ENCODE results near the gene MRPS6.

The MRPS6 gene

GRCh38 chr21:34083357-34083756 is 10.0 kb downstream of the MRPS6 start:
- no peaks in the 10 kb centered on the region for H3K27me3 ChIP-seq (ENCODE audit: control insufficient read depth, insufficient read depth, low read length)
- H3K36me3 ChIP-seq (ENCODE audit: control insufficient read depth, insufficient read depth, low read length) = peaks cover 38% of the 10 kb centered on the region
- no peaks in the 10 kb centered on the region for H3K9me3 ChIP-seq (ENCODE audit: control insufficient read depth, insufficient read depth, low read length)
- no peak overlapping the region for H3K27ac ChIP-seq (ENCODE audit: low read depth, low read length)
- peaks cover 54% of the 10 kb centered on the region for H3K4me1 ChIP-seq (ENCODE audit: control insufficient read depth, insufficient read depth, low read length)
- no peak overlapping the region for H3K4me3 ChIP-seq (ENCODE audit: low read depth, low read length)
- no peak overlapping the region for H3K9ac ChIP-seq (ENCODE audit: low read depth, low read length)

- Histone ChIP-seq H3K4me1 (ENCODE audit: control insufficient read depth, insufficient read depth, low read length) (peaks cover 54% of the 10 kb centered on the region), H3K9ac (ENCODE audit: low read depth, low read length) (no peak overlapping the region), H3K36me3 (ENCODE audit: control insufficient read depth, insufficient read depth, low read length) (peaks cover 25% of the 10 kb centered on the region; the same call in 1 of the 2 replicates), H3K9me3 (ENCODE audit: control insufficient read depth, insufficient read depth, low read length) (no peaks in the 10 kb centered on the region), H3K27me3 (ENCODE audit: control insufficient read depth, insufficient read depth, low read length) (no peaks in the 10 kb centered on the region), H3K4me3 (ENCODE audit: low read depth, low read length) (no peak overlapping the region), H3K27ac (ENCODE audit: low read depth, low read length) (no peak overlapping the region)
Measured at GRCh38 chr21:34085129-34085528, 11.8 kb downstream of the MRPS6 start.

GRCh38 chr21:34086887-34087306 is 13.5 kb downstream of the MRPS6 start:
- Histone ChIP-seq H3K27me3 (ENCODE audit: control insufficient read depth, insufficient read depth, low read length) (no peaks in the 10 kb centered on the region), H3K36me3 (ENCODE audit: control insufficient read depth, insufficient read depth, low read length) (peaks cover 12% of the 10 kb centered on the region; the same call in 1 of the 2 replicates), H3K4me1 (ENCODE audit: control insufficient read depth, insufficient read depth, low read length) (peaks cover 53% of the 10 kb centered on the region), H3K9ac (ENCODE audit: low read depth, low read length) (no peak overlapping the region), H3K4me3 (ENCODE audit: low read depth, low read length) (no peak overlapping the region), H3K9me3 (ENCODE audit: control insufficient read depth, insufficient read depth, low read length) (no peaks in the 10 kb centered on the region), H3K27ac (ENCODE audit: low read depth, low read length) (no peak overlapping the region)

- Histone ChIP-seq H3K9ac (ENCODE audit: low read depth, low read length) (no peak overlapping the region), H3K9me3 (ENCODE audit: control insufficient read depth, insufficient read depth, low read length) (no peaks in the 10 kb centered on the region), H3K36me3 (ENCODE audit: control insufficient read depth, insufficient read depth, low read length) (no peaks in the 10 kb centered on the region), H3K4me1 (ENCODE audit: control insufficient read depth, insufficient read depth, low read length) (peaks cover 50% of the 10 kb centered on the region), H3K4me3 (ENCODE audit: low read depth, low read length) (no peak overlapping the region), H3K27me3 (ENCODE audit: control insufficient read depth, insufficient read depth, low read length) (no peaks in the 10 kb centered on the region), H3K27ac (ENCODE audit: low read depth, low read length) (no peak overlapping the region)
Measured at GRCh38 chr21:34088752-34089151, 15.4 kb downstream of the MRPS6 start.

- H3K9me3 ChIP-seq (ENCODE audit: control insufficient read depth, insufficient read depth, low read length) = no peaks in the 10 kb centered on the region
- no peak overlapping the region for H3K9ac ChIP-seq (ENCODE audit: low read depth, low read length)
- no peak overlapping the region for H3K27ac ChIP-seq (ENCODE audit: low read depth, low read length)
- H3K4me3 ChIP-seq (ENCODE audit: low read depth, low read length) = no peak overlapping the region
- H3K36me3 ChIP-seq (ENCODE audit: control insufficient read depth, insufficient read depth, low read length) = peaks cover 15% of the 10 kb centered on the region
- H3K27me3 ChIP-seq (ENCODE audit: control insufficient read depth, insufficient read depth, low read length) = no peaks in the 10 kb centered on the region
- peaks cover 30% of the 10 kb centered on the region for H3K4me1 ChIP-seq (ENCODE audit: control insufficient read depth, insufficient read depth, low read length)
Measured at GRCh38 chr21:34091032-34091431, 17.7 kb downstream of the MRPS6 start.

- H3K4me1 ChIP-seq (ENCODE audit: control insufficient read depth, insufficient read depth, low read length) = peaks cover 24% of the 10 kb centered on the region
- peaks cover 20% of the 10 kb centered on the region for H3K36me3 ChIP-seq (ENCODE audit: control insufficient read depth, insufficient read depth, low read length)
- no peak overlapping the region for H3K9ac ChIP-seq (ENCODE audit: low read depth, low read length)
- H3K4me3 ChIP-seq (ENCODE audit: low read depth, low read length) = no peak overlapping the region
- H3K27ac ChIP-seq (ENCODE audit: low read depth, low read length) = no peak overlapping the region
- H3K27me3 ChIP-seq (ENCODE audit: control insufficient read depth, insufficient read depth, low read length) = no peaks in the 10 kb centered on the region
- H3K9me3 ChIP-seq (ENCODE audit: control insufficient read depth, insufficient read depth, low read length) = no peaks in the 10 kb centered on the region
Measured at GRCh38 chr21:34091607-34092006, 18.2 kb downstream of the MRPS6 start.

- Histone ChIP-seq H3K4me1 (ENCODE audit: control insufficient read depth, insufficient read depth, low read length) (peaks cover 18% of the 10 kb centered on the region), H3K9me3 (ENCODE audit: control insufficient read depth, insufficient read depth, low read length) (no peaks in the 10 kb centered on the region), H3K9ac (ENCODE audit: low read depth, low read length) (no peak overlapping the region), H3K36me3 (ENCODE audit: control insufficient read depth, insufficient read depth, low read length) (peaks cover 27% of the 10 kb centered on the region), H3K27me3 (ENCODE audit: control insufficient read depth, insufficient read depth, low read length) (no peaks in the 10 kb centered on the region), H3K27ac (ENCODE audit: low read depth, low read length) (no peak overlapping the region), H3K4me3 (ENCODE audit: low read depth, low read length) (no peak overlapping the region)
Measured at GRCh38 chr21:34092262-34092921, 19.0 kb downstream of the MRPS6 start.

- no peaks in the 10 kb centered on the region for H3K27me3 ChIP-seq (ENCODE audit: control insufficient read depth, insufficient read depth, low read length)
- H3K36me3 ChIP-seq (ENCODE audit: control insufficient read depth, insufficient read depth, low read length) = peaks cover 27% of the 10 kb centered on the region
- no peak overlapping the region for H3K9ac ChIP-seq (ENCODE audit: low read depth, low read length)
- no peak overlapping the region for H3K27ac ChIP-seq (ENCODE audit: low read depth, low read length)
- peaks cover 15% of the 10 kb centered on the region for H3K4me1 ChIP-seq (ENCODE audit: control insufficient read depth, insufficient read depth, low read length)
- H3K9me3 ChIP-seq (ENCODE audit: control insufficient read depth, insufficient read depth, low read length) = no peaks in the 10 kb centered on the region
- H3K4me3 ChIP-seq (ENCODE audit: low read depth, low read length) = no peak overlapping the region
Measured at GRCh38 chr21:34093083-34093482, 19.7 kb downstream of the MRPS6 start.

- H3K4me1 ChIP-seq (ENCODE audit: control insufficient read depth, insufficient read depth, low read length) = peaks cover 25% of the 10 kb centered on the region
- no peak overlapping the region for H3K9ac ChIP-seq (ENCODE audit: low read depth, low read length)
- H3K9me3 ChIP-seq (ENCODE audit: control insufficient read depth, insufficient read depth, low read length) = no peaks in the 10 kb centered on the region
- H3K4me3 ChIP-seq (ENCODE audit: low read depth, low read length) = no peak overlapping the region
- no peak overlapping the region for H3K27ac ChIP-seq (ENCODE audit: low read depth, low read length)
- no peaks in the 10 kb centered on the region for H3K27me3 ChIP-seq (ENCODE audit: control insufficient read depth, insufficient read depth, low read length)
- peaks cover 33% of the 10 kb centered on the region for H3K36me3 ChIP-seq (ENCODE audit: control insufficient read depth, insufficient read depth, low read length)
Measured at GRCh38 chr21:34094949-34095348, 21.6 kb downstream of the MRPS6 start.

GRCh38 chr21:34097442-34097841 is 24.1 kb downstream of the MRPS6 start:
- Histone ChIP-seq H3K9ac (ENCODE audit: low read depth, low read length) (no peak overlapping the region), H3K36me3 (ENCODE audit: control insufficient read depth, insufficient read depth, low read length) (peaks cover 33% of the 10 kb centered on the region), H3K27ac (ENCODE audit: low read depth, low read length) (no peak overlapping the region), H3K9me3 (ENCODE audit: control insufficient read depth, insufficient read depth, low read length) (no peaks in the 10 kb centered on the region), H3K27me3 (ENCODE audit: control insufficient read depth, insufficient read depth, low read length) (no peaks in the 10 kb centered on the region), H3K4me1 (ENCODE audit: control insufficient read depth, insufficient read depth, low read length) (peaks cover 35% of the 10 kb centered on the region), H3K4me3 (ENCODE audit: low read depth, low read length) (no peak overlapping the region)

GRCh38 chr21:34100337-34100736 is 27.0 kb downstream of the MRPS6 start:
- H3K4me1 ChIP-seq (ENCODE audit: control insufficient read depth, insufficient read depth, low read length) = peaks cover 30% of the 10 kb centered on the region
- H3K9me3 ChIP-seq (ENCODE audit: control insufficient read depth, insufficient read depth, low read length) = no peaks in the 10 kb centered on the region
- peaks cover 31% of the 10 kb centered on the region for H3K36me3 ChIP-seq (ENCODE audit: control insufficient read depth, insufficient read depth, low read length)
- no peak overlapping the region for H3K9ac ChIP-seq (ENCODE audit: low read depth, low read length)
- H3K27ac ChIP-seq (ENCODE audit: low read depth, low read length) = peak overlapping the region; percentile 57
- H3K27me3 ChIP-seq (ENCODE audit: control insufficient read depth, insufficient read depth, low read length) = no peaks in the 10 kb centered on the region
- H3K4me3 ChIP-seq (ENCODE audit: low read depth, low read length) = 0 out of 2 replicates have a peak overlapping the region, but pooled peaks have one; percentile 33

All from HUES48 (cell line).